ENCODE results near the gene DUSP9.

The DUSP9 gene

GRCh38 chrX:153622661-153623309 is 24.2 kb upstream of the DUSP9 start:
- no peak for DNase-seq

GRCh38 chrX:153623310-153624029 is 23.5 kb upstream of the DUSP9 start:
- no peak for DNase-seq

GRCh38 chrX:153624196-153625091 is 22.6 kb upstream of the DUSP9 start:
- no peak for DNase-seq

GRCh38 chrX:153625271-153626024 is 21.6 kb upstream of the DUSP9 start:
- no peak for DNase-seq

GRCh38 chrX:153626025-153626633 is 20.9 kb upstream of the DUSP9 start:
- DNase-seq: no peak

GRCh38 chrX:153626863-153627674 is 19.9 kb upstream of the DUSP9 start:
- DNase-seq: no peak

GRCh38 chrX:153627675-153628111 is 19.3 kb upstream of the DUSP9 start:
- DNase-seq: no peak

- no peak for DNase-seq
These were observed 18.9 kb upstream of the DUSP9 start for GRCh38 chrX:153628129-153628528.

- no peak for DNase-seq
These were observed 18.3 kb upstream of the DUSP9 start for GRCh38 chrX:153628665-153629064.

GRCh38 chrX:153631346-153631745 is 15.7 kb upstream of the DUSP9 start:
- no peak for DNase-seq

- DNase-seq: no peak
These were observed 15.0 kb upstream of the DUSP9 start for GRCh38 chrX:153631907-153632594.

GRCh38 chrX:153632595-153632946 is 14.4 kb upstream of the DUSP9 start:
- no peak for DNase-seq

GRCh38 chrX:153633048-153633447 is 14.0 kb upstream of the DUSP9 start:
- no peak for DNase-seq

- no peak for DNase-seq
These were observed 13.3 kb upstream of the DUSP9 start for GRCh38 chrX:153633607-153634180.

- no peak for DNase-seq
These were observed 12.8 kb upstream of the DUSP9 start for GRCh38 chrX:153634236-153634635.

GRCh38 chrX:153634832-153635231 is 12.2 kb upstream of the DUSP9 start:
- no peak for DNase-seq

GRCh38 chrX:153635388-153635787 is 11.6 kb upstream of the DUSP9 start:
- DNase-seq: no peak

GRCh38 chrX:153635788-153636668 is 11.0 kb upstream of the DUSP9 start:
- DNase-seq: no peak

- DNase-seq: no peak
These were observed 10.3 kb upstream of the DUSP9 start for GRCh38 chrX:153636716-153637115.
